DND-41 (cell line): Measurements from ENCODE around the gene DDRGK1.

Source experiments
- EZH2 ChIP-seq: IDR thresholded peaks from 3 replicates; pipeline ENCODE4 v1.6.1; 2012; ENCODE audit warnings: borderline replicate concordance, low read depth, mild to moderate bottlenecking, moderate library complexity, low read length, inconsistent platforms; ENCODE audit not compliant: severe bottlenecking
- TF ChIP-seq, protein P1 (sequence below): IDR thresholded peaks from 2 replicates; pipeline ENCODE4 v1.5.1; 2012; ENCODE audit warnings: borderline replicate concordance, low read length, moderate library complexity, mild to moderate bottlenecking; ENCODE audit not compliant: poor library complexity, severe bottlenecking; ENCODE audit errors: extremely low read depth

DNA sequence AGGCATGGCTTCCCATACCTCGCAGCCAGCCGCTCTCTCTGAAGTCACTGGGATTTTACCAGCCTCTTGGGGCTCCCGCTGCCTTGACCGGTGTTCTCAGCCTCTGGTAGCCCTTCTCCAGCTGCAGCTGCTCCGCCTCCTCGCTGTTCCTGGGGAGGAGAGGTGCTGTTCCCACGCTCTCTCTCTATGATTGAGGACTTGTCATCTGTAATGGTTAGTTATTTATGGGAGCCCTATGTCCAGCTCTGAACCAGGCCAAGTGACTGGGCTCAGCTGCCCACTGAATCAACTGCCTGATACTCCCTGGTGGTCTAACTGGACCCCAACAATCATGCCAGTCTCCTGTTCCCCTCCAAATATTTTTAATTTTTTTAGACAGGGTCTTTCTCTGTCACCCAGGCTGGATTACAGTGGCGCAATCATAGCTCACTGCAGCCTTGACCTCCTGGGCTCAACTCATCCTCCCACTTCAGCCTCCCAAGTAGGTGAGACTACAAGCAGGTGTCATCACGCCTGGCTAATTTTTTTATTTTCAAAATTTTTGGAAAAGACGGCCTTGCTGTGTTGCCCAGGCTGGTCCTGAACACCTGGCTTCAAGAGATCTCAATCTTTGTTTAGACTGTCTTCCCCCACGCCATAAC is 39.4 kb upstream of the DDRGK1 start:
- no peak for TF ChIP-seq EZH2
- TF ChIP-seq, protein P1, sequence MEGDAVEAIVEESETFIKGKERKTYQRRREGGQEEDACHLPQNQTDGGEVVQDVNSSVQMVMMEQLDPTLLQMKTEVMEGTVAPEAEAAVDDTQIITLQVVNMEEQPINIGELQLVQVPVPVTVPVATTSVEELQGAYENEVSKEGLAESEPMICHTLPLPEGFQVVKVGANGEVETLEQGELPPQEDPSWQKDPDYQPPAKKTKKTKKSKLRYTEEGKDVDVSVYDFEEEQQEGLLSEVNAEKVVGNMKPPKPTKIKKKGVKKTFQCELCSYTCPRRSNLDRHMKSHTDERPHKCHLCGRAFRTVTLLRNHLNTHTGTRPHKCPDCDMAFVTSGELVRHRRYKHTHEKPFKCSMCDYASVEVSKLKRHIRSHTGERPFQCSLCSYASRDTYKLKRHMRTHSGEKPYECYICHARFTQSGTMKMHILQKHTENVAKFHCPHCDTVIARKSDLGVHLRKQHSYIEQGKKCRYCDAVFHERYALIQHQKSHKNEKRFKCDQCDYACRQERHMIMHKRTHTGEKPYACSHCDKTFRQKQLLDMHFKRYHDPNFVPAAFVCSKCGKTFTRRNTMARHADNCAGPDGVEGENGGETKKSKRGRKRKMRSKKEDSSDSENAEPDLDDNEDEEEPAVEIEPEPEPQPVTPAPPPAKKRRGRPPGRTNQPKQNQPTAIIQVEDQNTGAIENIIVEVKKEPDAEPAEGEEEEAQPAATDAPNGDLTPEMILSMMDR, result no peak
